Activated T-helper 1 cell treated with anti-CD3 and anti-CD28 coated beads, Interleukin-12 subunit alpha, Interleukin-12 subunit beta, Interleukin-2, Interleukin-4 antibody, amounts not matched to agents 30 ng/mL and 10 ng/mL and 1 ng/mL, durations not matched to agents 14 hours and 24 hours and 36 hours (primary cell): ENCODE results near the gene TEX35. TPM values are rescaled to one million over a fixed set of nuclear protein-coding genes. Genes with fewer than 3 reads are reported as not detected.

Experiments used
- DNase-seq: peaks from one replicate; pipeline ENCODE4 v3.0.0; 2021; ENCODE audit warnings: low spot score
- H3K27ac Mint-ChIP-seq: one replicate; pipeline ENCODE4 v1.8.0; 2021; ENCODE audit warnings: mild to moderate bottlenecking, mixed read lengths
- H3K27me3 Mint-ChIP-seq: one replicate; pipeline ENCODE4 v1.8.0; 2022; ENCODE audit warnings: mild to moderate bottlenecking, moderate library complexity, mixed read lengths; ENCODE audit not compliant: insufficient read depth
- H3K36me3 Mint-ChIP-seq: one replicate; pipeline ENCODE4 v1.8.0; 2021; ENCODE audit warnings: low read depth, mixed read lengths
- H3K4me1 Mint-ChIP-seq: one replicate; pipeline ENCODE4 v1.8.0; 2021; ENCODE audit warnings: low read depth, mixed read lengths
- H3K4me3 Mint-ChIP-seq: one replicate; pipeline ENCODE4 v1.8.0; 2021; ENCODE audit warnings: mild to moderate bottlenecking, moderate library complexity, mixed read lengths
- H3K9me3 Mint-ChIP-seq: one replicate; pipeline ENCODE4 v1.8.0; 2021; ENCODE audit warnings: mixed read lengths
- intact Hi-C: fragments of 100-400 bp; cut with micrococcal nuclease; formaldehyde crosslinking; loops from one replicate; pipeline ENCODE4 v1.15.1; 2024
- total RNA-seq: library from RNA; stranded (reverse); gene quantifications from 2 replicates; pipeline ENCODE4 v1.2.3, GENCODE V29; 2022

TEX35 gene
- total RNA-seq, 1 donor from 2014 or later = not detected

GRCh38 chr1:178486100-178487069 is 26.5 kb upstream of the TEX35 start:
- no peak overlapping the region for H3K27ac Mint-ChIP-seq
- intact Hi-C loops = no loop called here
- peaks cover 23% of the 10 kb centered on the region for H3K27me3 Mint-ChIP-seq
- no peaks in the 10 kb centered on the region for H3K36me3 Mint-ChIP-seq
- H3K9me3 Mint-ChIP-seq = no peaks in the 10 kb centered on the region
- DNase-seq = no peak
- H3K4me1 Mint-ChIP-seq = no peaks in the 10 kb centered on the region
- H3K4me3 Mint-ChIP-seq = no peak overlapping the region

- Mint-ChIP-seq H3K27me3 (peaks cover 23% of the 10 kb centered on the region), H3K36me3 (no peaks in the 10 kb centered on the region), H3K9me3 (no peaks in the 10 kb centered on the region), H3K4me1 (no peaks in the 10 kb centered on the region), H3K27ac (no peak overlapping the region), H3K4me3 (no peak overlapping the region)
- intact Hi-C loops = no loop called here
- no peak for DNase-seq
These were observed 25.8 kb upstream of the TEX35 start for GRCh38 chr1:178487070-178487615.

- H3K4me3 Mint-ChIP-seq = no peak overlapping the region
- no peak overlapping the region for H3K27ac Mint-ChIP-seq
- H3K27me3 Mint-ChIP-seq = peaks cover 22% of the 10 kb centered on the region
- no peaks in the 10 kb centered on the region for H3K4me1 Mint-ChIP-seq
- H3K36me3 Mint-ChIP-seq = no peaks in the 10 kb centered on the region
- no peaks in the 10 kb centered on the region for H3K9me3 Mint-ChIP-seq
- no peak for DNase-seq
- intact Hi-C loops = no loop called here
These were observed 24.5 kb upstream of the TEX35 start for GRCh38 chr1:178488393-178488792.

- no peaks in the 10 kb centered on the region for H3K36me3 Mint-ChIP-seq
- peaks cover 19% of the 10 kb centered on the region for H3K27me3 Mint-ChIP-seq
- H3K4me1 Mint-ChIP-seq = no peaks in the 10 kb centered on the region
- no peak overlapping the region for H3K27ac Mint-ChIP-seq
- intact Hi-C loops = no loop called here
- H3K4me3 Mint-ChIP-seq = no peak overlapping the region
- no peaks in the 10 kb centered on the region for H3K9me3 Mint-ChIP-seq
- no peak for DNase-seq
These were observed 23.5 kb upstream of the TEX35 start for GRCh38 chr1:178489399-178489798.

GRCh38 chr1:178490136-178490535 is 22.8 kb upstream of the TEX35 start:
- Mint-ChIP-seq H3K9me3 (no peaks in the 10 kb centered on the region), H3K4me1 (no peaks in the 10 kb centered on the region), H3K4me3 (no peak overlapping the region), H3K27ac (no peak overlapping the region), H3K27me3 (peaks cover 15% of the 10 kb centered on the region), H3K36me3 (no peaks in the 10 kb centered on the region)
- intact Hi-C loops = no loop called here
- DNase-seq = no peak

GRCh38 chr1:178490967-178491366 is 21.9 kb upstream of the TEX35 start:
- Mint-ChIP-seq H3K36me3 (no peaks in the 10 kb centered on the region), H3K4me1 (no peaks in the 10 kb centered on the region), H3K9me3 (no peaks in the 10 kb centered on the region), H3K27me3 (peaks cover 7% of the 10 kb centered on the region), H3K4me3 (no peak overlapping the region), H3K27ac (no peak overlapping the region)
- intact Hi-C loops = no loop called here
- DNase-seq = no peak

- no peaks in the 10 kb centered on the region for H3K9me3 Mint-ChIP-seq
- H3K36me3 Mint-ChIP-seq = no peaks in the 10 kb centered on the region
- peaks cover 7% of the 10 kb centered on the region for H3K27me3 Mint-ChIP-seq
- H3K4me1 Mint-ChIP-seq = no peaks in the 10 kb centered on the region
- intact Hi-C loops = no loop called here
- no peak overlapping the region for H3K4me3 Mint-ChIP-seq
- H3K27ac Mint-ChIP-seq = no peak overlapping the region
- no peak for DNase-seq
These were observed 21.2 kb upstream of the TEX35 start for GRCh38 chr1:178491721-178492120.

- DNase-seq = no peak
- no peaks in the 10 kb centered on the region for H3K4me1 Mint-ChIP-seq
- H3K27me3 Mint-ChIP-seq = peaks cover 7% of the 10 kb centered on the region
- no peaks in the 10 kb centered on the region for H3K9me3 Mint-ChIP-seq
- H3K36me3 Mint-ChIP-seq = no peaks in the 10 kb centered on the region
- H3K4me3 Mint-ChIP-seq = no peak overlapping the region
- no peak overlapping the region for H3K27ac Mint-ChIP-seq
- intact Hi-C loops = no loop called here
These were observed 20.6 kb upstream of the TEX35 start for GRCh38 chr1:178492341-178492740.

- DNase-seq = no peak
- Mint-ChIP-seq H3K36me3 (no peaks in the 10 kb centered on the region), H3K27ac (no peak overlapping the region), H3K9me3 (no peaks in the 10 kb centered on the region), H3K27me3 (no peaks in the 10 kb centered on the region), H3K4me1 (no peaks in the 10 kb centered on the region), H3K4me3 (no peak overlapping the region)
- intact Hi-C loops = no loop called here
These were observed 19.6 kb upstream of the TEX35 start for GRCh38 chr1:178493301-178493741.

- intact Hi-C loops = no loop called here
- no peaks in the 10 kb centered on the region for H3K9me3 Mint-ChIP-seq
- H3K4me3 Mint-ChIP-seq = no peak overlapping the region
- no peaks in the 10 kb centered on the region for H3K36me3 Mint-ChIP-seq
- H3K27me3 Mint-ChIP-seq = no peaks in the 10 kb centered on the region
- H3K4me1 Mint-ChIP-seq = no peaks in the 10 kb centered on the region
- H3K27ac Mint-ChIP-seq = no peak overlapping the region
- no peak for DNase-seq
These were observed 18.3 kb upstream of the TEX35 start for GRCh38 chr1:178494569-178494971.

- intact Hi-C loops = no loop called here
- no peak overlapping the region for H3K27ac Mint-ChIP-seq
These were observed 17.8 kb upstream of the TEX35 start for GRCh38 chr1:178495158-178495557.

GRCh38 chr1:178495741-178496409 is 17.0 kb upstream of the TEX35 start:
- Mint-ChIP-seq H3K27me3 (no peaks in the 10 kb centered on the region), H3K4me3 (no peak overlapping the region), H3K9me3 (no peaks in the 10 kb centered on the region), H3K36me3 (no peaks in the 10 kb centered on the region), H3K4me1 (no peaks in the 10 kb centered on the region), H3K27ac (no peak overlapping the region)
- no peak for DNase-seq
- intact Hi-C loops = no loop called here

More at GRCh38 chr1:178495158-178495557, 17.8 kb upstream of the TEX35 start:
- Mint-ChIP-seq H3K9me3 (no peaks in the 10 kb centered on the region), H3K4me3 (no peak overlapping the region), H3K27me3 (no peaks in the 10 kb centered on the region), H3K4me1 (no peaks in the 10 kb centered on the region), H3K36me3 (no peaks in the 10 kb centered on the region)
- no peak for DNase-seq
